Iris pigment epithelial cell (primary cell): Measurements from ENCODE around the gene ARID1B.

Experiments
- DNase-seq: peaks from one replicate; pipeline ENCODE4 v3.0.0-alpha.2; 2011; ENCODE audit warnings: low read depth

ARID1B gene

DNA sequence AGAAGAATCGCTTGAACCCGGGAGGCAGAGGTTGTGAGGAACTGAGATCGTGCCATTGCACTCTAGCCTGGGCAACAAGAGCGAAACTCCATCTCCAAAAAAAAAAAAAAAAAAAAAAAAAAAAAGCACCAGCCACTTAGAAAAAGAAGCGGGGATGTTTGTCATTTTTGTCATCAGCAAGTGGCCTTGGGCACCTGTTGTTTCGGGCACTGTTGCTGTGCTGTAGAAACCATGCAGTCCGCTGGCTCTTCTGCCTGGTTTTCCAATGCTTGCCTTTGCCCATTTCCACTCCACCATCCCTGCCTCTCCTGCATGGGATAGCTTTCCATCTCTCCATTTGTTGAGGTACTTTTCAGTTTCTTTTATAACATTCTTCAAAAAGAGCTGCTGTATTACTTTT is 129.3 kb downstream of the ARID1B start:
- DNase-seq: no peak

- peak; percentile 28 for DNase-seq
Observed at GRCh38 chr6:156909212-156910010, 132.2 kb downstream of the ARID1B start.

GRCh38 chr6:156910011-156910334 is 132.8 kb downstream of the ARID1B start:
- no peak for DNase-seq

DNA sequence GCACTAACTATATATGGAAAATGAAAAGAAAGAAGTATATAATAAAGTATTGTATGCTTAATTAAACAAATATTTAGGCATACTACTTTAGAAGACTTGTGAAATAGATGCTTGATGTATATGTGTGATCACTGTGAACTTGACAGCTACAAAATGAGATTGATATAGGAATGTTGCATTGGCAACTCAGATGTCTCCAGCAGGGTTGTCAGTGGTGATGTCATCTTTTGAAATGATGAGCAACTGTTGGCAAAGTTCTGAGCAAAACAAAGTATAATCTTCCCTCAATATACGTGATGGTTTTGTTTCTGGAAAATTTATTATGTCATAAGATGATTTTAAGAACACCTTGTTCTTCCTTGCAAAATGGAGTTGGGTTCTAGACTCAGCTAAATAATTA is 133.8 kb downstream of the ARID1B start:
- DNase-seq: peak; percentile 59

DNA sequence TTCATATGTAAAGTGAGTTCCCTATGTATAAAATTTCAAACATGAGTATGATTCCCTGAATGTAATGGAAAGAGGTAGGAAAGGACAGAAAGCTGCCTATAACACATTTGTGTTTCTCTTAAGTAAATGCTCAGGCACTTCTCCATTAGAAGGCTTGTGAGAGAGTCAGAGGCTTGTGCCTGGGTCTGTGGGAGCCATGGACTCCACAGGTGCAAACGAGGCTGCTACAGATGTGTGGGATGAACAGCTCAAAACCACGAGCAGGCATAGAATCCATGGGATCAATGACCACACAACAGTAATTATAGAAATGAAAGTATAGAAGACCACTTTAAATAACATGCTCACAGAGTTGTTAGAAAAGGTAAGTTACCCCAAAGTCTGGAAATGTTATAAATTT is 134.4 kb downstream of the ARID1B start:
- no peak for DNase-seq

DNA sequence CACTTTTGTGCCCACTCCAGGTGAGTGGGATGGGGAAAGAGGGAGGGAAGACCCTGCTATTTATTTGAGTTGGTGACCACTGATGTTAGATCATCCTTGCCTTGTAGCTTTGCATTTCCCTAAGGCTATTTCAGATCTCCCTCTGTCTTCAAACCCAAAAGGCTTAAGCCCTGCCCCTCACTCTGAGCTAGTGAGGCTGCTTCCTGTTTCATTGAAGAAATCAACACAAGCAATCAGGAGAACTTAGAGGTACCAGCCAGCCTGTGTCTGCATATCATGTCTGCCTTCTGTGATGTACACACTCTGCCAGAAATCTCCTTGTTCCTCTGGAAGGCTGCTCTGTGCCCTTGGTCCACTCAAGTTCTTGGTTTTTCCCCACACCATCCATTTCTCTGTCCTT is 135.3 kb downstream of the ARID1B start:
- no peak for DNase-seq

GRCh38 chr6:156914181-156914580 is 137.0 kb downstream of the ARID1B start:
- no peak for DNase-seq

DNA sequence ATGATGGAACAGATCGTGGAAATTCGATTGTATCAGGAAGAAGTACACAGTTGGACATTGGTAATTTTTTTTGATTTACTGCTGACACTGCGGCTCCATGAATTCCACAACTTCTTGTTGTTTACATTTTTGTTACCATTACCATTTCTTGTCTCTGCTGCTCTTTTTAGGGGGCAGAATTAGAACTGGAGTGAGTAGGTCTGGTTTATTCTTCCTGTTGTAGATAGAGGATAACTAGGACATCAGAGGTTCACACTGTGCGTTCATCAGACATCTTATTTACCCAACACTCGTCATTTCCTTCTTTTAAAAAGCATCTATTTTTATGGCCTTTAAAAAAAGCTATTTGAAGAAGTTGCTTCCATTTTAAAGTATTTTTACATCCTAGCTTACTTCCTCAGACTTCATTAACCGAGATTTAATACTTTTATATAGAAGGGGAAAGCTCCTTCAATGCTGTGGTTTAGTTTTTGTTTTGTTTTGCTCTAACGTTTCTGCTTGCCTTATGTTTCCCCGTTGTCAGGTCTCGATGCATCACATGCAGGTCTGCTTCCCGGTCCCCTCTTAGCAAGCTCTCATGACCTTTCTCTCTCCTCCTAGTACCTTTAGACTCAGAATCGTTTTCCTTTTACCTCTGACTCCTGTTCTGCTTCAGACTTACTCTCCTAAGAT is 139.1 kb downstream of the ARID1B start:
- no peak for DNase-seq

DNA sequence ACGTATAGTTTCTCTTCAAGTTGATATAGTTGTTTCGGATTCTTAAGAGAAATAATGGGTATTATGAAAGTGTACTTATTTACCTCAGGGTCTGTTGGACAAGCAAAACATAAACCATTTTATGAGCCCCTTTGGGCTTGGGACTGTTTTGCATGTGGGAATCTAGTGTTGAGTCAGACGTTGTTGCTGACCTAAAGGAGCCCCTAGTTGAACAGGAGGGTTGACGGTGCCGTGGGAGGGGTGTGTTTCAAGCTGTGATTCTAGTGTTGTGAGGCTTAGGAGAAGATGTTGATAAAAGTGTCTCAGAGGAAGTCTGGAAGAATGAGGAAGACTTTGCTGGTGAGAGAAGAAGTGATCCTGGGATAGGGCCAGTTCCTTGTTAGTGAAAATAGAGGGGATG is 140.0 kb downstream of the ARID1B start:
- no peak for DNase-seq

DNA sequence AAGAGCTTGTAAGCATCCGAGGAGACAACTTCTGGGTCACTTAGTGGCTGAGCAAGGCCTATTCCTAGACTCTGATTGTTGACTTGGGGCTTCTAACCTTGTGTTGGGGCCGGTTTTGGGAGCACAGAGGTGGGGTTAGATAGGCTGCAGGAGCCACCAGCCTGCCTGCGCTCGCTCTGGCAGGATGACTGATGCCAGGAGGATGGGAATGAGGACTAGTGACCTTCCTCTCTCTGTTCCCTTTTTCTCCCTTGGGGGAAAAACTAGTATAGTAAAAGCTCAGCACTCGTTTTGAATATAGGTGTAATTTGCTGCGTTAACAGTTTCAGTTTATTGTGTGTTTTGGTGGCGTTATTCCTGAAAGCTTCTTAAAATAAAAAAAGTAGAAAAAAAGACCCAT is 141.5 kb downstream of the ARID1B start:
- no peak for DNase-seq

GRCh38 chr6:156919370-156919769 is 142.2 kb downstream of the ARID1B start:
- no peak for DNase-seq

GRCh38 chr6:156919814-156920369 is 142.7 kb downstream of the ARID1B start:
- no peak for DNase-seq

DNA sequence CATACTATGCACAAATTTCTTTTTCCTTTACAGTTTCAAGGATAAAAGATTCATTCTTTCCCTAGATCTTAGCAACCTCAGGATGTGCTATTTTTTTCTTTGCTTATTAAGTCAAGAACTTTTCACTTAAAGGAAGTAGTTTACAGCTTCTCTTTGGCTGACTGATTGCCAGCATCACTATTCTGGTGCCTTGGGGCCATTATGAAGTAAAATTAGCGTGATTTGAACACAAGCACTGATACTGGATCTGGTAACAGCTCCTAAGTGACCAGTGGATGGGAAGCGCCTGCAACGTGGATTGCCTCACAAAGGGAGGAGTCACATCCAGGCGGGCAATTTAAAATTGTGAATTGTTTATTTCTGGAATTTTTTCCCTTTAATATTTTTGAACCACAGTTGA is 147.1 kb downstream of the ARID1B start:
- DNase-seq: no peak

DNA sequence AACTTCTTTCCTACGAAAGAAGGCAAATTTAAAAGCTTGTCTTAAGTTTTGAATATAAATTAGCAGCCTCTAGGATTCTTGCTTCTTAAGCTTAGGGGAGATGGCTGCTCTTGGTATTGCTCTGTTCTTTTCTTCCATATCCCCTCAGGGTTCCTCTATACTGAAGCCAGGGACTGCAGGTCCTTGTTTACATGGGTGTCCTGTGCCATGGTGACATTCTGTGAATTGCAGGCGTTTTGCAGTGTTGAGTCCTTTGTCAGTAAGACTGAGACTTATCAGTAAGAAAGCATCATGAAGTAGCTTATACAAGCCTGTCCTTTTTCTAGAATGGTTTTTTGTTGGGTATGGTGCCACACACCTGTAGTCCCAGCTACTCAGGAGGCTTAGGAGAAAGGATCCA is 147.8 kb downstream of the ARID1B start:
- DNase-seq: no peak

- DNase-seq: peak; percentile 41
Observed at GRCh38 chr6:156925718-156926607, 148.8 kb downstream of the ARID1B start.

GRCh38 chr6:156928126-156928525 is 150.9 kb downstream of the ARID1B start:
- no peak for DNase-seq

- DNase-seq: no peak
Observed at GRCh38 chr6:156928972-156929371, 151.8 kb downstream of the ARID1B start.

DNA sequence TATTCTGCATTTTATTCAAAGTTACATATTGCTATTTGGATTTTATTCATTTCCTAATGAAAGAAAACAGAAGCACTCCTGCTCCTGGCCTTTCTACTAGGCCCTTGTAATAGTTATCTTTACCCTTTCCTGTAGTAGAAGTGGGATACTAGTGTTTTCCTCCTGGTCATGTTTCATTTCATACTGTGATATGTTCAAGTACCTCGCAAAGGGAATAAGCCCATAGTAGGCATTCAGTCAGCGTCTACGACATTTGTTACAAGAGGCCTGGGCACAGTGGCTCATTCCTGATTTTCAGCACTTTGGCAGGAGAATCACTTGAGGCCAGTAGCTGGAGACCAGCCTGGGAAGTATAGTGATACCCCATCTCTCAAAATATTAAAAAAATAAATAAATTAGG is 154.1 kb downstream of the ARID1B start:
- no peak for DNase-seq

DNA sequence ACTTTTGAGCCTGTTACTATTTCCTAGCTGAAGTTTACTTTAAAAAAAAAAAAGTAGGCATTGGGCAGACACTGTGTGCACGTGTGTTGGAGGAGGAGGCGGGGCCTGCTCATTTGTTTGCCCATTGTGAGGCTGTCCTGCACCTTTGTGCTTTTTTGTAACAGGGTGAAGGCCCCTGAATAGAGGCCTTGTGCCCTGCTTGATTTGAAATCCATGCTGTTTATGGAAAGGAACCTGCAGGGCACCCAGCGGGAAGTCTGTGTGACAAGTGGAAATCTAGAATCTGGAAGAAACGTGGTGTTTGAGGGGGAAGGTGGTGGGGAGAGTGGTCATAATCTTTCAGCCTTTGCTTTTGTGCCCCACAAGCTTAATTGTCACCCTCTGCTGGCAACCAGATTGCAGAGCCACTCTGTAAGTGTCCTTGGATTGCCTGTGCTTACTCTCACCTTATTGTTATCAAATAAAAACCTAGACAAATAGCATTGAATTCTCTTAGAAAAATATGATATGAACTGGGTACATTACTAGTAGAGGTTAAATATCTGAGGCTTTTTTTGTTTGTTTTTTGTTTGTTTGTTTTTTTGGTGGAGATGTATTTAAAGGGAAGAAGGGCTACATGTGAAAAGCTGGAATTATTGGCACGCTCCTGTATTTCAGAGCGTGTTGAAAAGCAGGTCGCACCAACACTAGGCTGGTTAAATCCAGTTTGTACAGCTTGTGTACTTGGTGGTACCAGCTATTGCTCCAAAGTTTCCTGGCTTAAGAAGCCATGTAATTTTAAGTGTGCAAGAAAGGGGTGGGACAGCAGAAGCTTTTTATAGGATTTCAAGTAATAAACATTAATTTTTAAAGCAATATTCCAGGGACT is 156.3 kb downstream of the ARID1B start:
- DNase-seq: no peak

DNA sequence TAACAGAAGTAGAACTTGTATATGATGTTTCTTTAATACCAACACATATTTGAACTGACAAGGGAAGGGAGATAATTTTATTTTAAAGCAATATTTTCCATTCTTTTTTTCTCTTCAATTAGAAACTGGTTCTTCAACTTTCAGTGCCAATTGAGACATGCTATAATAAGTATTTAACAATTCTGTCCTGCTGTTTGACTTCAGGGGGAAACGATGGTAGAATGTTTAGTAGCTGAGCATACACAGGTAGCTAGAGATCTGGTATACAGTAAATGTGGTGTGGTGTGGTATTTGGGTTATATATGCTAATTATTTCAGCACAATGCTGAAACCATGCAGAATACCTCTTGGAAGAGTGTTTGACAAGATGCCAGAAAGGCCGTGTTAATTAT is 156.9 kb downstream of the ARID1B start:
- no peak for DNase-seq

DNA sequence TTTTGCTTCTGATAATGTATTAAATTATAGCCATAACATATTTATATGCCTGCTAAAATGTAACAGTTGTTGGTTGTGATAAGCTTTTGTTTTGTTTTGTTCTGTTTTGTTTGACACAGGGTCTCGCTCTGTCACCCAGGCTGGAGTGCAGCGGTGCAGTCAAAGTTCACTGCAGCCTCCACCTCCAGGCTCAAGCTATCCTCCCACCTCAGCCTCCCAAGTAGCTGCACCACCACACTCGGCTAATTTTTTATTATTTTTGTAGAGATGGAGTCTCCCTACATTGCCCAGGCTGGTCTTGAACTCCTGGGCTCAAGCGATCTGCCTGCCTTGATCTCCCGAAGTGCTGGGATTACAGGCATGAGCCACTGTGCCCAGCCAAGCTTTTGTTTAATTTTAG is 157.8 kb downstream of the ARID1B start:
- no peak for DNase-seq

GRCh38 chr6:156938143-156938542 is 161.0 kb downstream of the ARID1B start:
- DNase-seq: no peak
